Stimulated activated CD4-positive, alpha-beta T cell treated with anti-CD3 and anti-CD28 coated beads, Interleukin-4, amount 100 ng/mL, for 1 hour (primary cell): Measurements from ENCODE around the gene GRB10.

Experiments
- DNase-seq: peaks from one replicate; pipeline ENCODE4 v3.0.0-alpha.2; 2020

GRB10 gene

DNA sequence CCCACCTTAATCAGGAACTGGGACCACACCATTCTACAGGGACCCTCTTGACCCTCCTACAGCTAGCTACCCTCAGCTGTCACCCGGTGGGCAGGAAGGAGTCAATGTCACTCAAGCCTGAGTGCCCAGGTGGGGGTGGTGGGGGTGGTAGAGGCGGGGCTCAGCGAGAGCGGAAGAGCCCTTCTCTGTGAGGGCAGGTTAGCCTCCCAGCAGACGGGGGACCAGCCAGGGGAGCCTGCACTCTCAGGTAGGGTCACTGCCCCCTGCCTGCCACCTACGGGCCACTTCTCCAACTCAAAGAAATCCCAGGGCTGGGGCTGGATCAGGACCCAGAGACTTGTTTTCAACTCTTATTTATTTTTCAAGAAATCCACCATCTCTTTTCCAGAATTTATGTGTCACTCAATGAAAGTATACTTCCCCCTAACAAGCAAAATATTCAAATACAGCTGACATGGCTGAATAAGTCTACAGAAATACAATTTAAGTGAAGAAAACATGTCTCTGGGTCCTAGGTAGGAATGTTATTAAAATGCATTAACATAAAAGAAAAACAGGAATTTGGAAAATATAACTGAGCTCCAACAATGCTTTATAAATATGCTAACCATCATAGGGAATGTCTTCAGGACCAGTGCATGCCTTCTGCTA, 154.1 kb downstream of the GRB10 start:
- DNase-seq = no peak

DNA sequence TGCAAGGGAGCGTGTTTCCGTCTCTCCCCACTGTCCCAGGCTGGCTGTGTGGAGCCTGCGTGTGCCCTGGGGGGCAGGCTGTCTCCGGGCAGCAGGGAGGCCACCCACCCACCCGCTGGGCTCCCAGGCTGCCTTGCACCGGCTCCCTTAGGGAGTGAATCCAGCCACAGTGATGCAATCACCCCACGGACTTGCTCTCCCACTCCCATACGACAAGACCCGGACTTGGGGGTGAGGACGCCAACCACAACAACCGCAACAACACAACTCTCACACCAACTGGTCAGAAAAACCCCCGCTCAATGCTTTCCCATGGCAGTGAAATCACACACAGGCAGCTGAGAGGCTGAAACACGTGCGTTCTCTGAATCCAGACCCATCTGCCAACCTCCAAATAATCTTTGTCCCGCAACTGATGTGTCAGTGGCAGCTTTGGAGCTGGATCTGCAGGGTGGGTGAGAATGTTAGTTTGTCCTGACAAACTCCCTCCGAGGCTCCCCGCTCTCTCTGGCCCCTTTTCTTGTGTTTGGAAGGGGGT, 154.8 kb downstream of the GRB10 start:
- no peak for DNase-seq

DNA sequence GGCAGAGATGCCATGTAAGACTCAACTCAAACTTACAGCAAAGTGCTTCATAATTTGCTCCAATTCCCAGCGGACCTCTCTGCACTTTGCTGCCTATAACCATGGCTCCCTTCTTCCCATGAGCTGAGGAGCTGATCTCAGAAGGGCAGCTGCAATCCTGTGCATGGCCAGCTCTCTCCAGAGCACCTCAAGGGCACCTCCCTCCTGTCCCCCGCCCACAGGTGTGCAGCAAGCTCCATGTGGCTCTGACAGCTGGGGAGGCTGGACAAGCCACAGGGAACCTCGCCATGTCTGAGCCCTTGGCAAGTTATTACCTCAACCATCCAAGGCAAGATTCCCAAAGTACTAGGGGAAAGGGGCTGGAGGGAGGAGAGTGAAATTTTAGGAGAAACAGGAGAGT, 156.4 kb downstream of the GRB10 start:
- no peak for DNase-seq

DNA sequence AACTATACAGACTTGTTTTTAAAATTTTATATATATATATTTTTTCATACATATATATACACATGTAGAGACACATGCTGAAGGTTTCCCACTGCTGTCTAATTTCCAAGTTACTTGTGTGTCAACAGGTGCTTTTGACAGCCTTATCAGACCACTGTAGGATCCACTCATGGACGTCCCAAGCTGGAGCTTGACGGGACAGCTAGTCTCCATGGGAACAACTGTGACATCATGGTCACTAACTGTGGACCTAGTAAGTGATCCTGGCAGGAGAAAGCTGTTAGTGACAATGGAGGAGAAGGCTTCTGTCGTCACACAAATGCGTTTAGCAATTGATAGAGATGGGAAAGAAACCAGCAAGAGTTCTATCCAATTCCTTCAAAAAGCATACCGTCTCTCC, 157.3 kb downstream of the GRB10 start:
- DNase-seq = no peak

DNA sequence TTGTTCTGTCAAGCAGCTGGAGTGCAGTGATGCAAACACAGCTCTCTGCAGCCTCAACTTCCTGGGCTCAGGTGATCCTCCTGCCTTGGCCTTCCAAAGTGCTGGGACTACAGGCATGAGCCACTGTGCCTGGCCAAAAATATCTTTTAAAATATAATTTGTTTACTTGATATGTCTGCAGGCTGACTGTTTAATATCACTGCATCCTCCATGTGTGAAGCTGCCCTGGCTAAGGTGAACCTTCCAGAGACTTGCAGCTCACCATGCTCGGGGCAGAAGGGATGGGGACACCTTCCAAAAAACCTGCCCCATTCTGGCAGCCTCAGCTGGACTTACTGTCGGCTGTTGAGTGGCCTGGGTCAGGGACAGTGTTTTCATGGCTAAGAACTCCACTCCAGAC, 159.9 kb downstream of the GRB10 start:
- DNase-seq = no peak

DNA sequence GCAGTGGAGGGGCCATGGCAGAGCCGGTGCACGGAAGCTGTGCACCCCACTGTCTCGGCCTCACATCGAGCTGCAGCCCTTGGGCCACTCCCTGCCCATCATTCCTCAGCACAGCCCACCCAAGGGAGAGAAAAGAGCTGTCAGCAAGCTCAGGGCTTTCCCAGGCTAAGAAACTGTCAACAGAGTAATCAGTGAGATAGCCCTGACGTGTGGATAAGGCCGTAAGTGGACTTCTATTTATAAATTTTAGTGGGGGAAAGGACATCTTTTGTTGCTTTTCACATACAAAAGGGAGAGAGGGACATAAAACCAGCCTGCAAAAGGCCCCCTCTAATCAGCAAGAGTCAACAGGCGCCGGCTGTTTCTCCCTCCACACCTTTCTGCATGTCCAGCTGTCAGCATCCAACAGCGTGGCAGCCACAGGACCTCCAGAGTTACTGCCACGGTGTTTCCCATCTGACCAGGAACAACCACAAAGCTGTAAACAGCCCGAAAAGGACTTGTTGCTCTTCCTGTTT, 160.7 kb downstream of the GRB10 start:
- DNase-seq = no peak

DNA sequence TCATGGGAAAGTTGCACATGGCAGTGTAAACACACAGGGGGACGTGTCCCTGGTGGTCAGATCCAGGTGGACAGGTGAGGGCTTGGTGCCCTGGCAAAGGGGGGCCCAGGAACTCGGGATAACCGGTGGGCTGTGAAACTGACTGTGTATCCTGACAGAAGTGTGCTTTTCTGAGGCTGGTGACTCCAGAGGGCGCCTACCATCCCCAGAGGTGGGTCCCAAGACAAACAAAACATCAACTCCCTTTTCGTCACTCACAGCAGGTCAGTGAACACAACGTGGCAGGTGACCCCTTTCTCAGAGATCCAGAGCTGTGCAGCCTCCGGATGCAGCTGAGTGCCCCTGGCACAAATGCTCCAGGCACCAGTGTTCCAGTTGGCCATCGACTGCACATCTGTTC, 161.5 kb downstream of the GRB10 start:
- no peak for DNase-seq

DNA sequence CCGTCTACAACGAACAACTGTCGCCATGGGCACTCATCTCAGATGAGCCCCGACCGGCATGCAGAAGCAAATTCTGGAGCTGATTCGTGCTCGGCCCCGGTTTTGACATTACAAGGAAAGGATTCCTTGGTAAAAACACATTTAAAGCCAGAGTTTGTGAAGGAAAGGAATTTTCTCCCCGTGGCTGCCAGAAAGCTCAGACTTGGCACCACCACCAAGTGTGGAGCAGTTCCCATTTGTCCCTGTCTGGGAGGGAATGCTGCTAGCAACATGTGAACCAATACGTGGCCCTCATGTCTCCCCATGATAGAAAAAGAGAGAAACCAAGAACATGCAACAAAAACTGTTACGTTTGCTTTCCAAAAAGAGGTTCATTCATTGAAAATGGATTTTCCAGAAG, 162.3 kb downstream of the GRB10 start:
- no peak for DNase-seq

DNA sequence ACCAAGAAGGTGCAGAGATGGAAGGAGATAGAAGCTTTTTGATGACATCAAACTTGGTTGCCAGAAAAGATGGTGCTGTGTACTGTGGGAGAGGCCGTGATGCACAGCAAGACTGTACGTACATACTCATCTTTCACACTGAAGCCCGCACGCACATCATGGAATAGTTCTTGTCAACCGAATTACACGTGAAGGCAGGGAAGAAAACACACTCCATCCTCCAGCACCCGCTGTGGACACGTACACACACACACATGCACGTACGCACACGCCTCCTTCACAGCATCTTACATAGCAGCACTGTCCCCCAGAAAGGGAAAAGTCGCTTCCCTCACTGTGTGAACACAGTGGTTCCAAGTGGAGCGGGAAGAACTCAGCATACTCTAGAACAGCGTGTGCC, 163.0 kb downstream of the GRB10 start:
- no peak for DNase-seq

DNA sequence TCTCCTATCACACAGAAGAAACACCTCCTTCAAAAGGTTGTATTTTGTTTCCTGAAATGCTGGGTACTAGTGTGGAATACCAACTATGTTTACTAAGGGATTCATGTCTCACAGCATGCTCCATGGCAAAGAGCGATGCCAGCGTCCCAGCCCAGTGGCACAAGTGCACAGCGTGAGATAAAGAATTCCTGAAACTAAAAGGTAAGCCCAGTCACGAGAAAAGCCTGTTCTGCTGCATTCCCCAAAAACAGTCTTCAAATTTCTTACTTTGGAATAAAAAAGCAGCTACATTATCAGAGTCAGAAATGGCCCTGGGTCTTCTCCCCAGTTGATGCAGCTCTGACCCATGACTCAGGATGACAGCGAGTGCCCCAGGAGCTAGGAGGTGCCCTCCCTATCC, 164.4 kb downstream of the GRB10 start:
- DNase-seq = no peak

DNA sequence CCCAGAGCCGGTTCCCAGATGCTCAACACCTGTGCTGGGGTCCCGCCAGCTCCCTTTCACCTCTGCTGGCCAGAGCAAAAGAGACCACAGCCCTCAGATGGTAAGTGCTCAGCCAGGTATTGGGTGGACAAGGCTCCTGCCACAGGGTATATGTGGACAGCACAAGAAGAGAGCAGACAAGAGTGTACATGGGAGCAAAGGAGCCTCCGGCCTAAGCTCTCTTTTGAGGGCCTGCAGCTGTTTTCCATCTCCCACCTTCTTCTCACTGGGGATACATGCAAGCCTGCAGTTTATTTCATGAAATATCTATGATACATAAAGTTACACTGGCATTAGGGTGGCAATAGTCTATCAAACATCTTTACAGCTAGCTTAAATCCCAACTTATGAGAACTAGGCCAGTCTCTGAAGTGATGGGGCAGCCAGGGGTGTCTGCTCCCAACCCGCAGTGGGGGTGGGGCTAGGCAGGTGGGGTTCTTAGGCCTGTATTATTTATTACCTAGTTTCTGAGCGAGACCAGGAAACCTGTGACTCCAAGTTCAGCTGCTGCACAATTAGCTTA, 167.1 kb downstream of the GRB10 start:
- DNase-seq = no peak

DNA sequence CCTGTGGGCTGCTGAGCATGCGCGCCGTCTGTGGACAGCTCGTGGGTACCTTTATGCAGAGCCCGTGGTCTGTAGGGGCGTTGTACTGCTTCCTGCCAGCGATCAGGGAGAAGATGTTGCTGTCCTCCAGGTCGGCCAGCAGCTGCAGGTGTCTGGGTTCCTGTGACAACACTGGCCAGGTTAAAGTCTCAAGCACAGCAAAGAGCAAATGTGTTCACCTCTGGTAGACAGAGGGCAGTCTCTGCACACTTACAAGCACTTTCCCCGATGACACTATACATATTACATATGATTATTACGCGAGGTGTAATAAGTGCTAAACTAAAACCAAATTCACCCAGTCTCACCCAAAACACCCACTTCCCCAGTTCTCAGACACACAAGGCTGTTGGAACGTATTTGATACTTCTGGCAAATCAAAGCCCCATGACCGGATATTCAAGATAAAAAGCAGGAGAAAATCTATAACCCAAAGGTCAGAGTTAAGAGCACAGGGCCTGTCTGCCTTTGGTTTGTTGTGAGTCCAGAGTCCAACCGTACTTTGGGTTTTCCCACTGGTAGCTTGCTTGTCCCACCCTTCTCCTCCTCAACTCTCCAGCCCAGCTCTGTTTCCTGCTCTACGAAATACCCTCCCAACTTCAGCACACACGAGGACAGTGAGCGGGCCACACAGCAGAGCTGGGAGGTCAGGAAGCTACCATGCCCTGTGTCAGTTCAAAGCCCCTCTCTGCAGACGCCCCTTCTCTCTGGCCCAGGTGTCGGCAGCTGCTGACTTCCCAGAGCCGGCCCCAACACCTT, 167.8 kb downstream of the GRB10 start:
- DNase-seq = no peak

DNA sequence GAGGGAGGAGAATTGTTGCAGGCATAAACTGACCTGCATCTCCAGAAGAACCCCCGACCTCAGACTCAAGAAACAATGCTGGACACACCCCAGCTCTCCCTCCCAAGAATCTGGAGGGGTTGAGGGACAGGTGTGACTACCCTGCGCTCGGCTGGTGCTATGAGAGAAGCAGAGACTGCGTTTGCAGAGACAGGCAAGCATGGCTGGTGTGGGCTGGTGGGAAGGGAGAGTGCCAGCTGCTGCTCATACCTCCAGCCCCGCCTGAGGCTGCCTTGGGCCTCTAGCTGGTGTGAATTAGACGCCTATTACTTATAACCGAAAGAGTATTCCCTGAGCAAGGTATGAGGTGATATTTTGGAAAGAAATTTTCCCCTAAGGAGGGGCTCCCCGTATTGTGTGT, 169.2 kb downstream of the GRB10 start:
- DNase-seq = no peak

DNA sequence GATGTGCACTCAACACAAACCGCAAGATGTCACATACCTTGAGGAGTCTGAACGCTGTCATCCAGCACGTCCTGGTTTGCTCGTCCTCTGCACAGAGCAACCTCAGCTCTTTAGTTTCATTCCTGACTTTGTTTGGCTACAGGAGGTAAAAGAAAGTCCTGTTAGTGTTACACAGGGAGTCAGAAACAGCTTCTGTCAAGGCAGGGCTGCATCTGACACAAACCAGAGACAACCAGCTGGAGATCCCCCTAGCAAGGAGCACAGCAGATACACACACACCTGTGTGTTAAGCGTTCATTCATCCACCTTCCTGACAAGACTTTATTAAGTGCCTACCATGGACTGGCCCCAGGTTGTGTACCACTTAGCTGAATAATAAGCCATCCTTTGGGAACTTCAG, 170.0 kb downstream of the GRB10 start:
- no peak for DNase-seq

DNA sequence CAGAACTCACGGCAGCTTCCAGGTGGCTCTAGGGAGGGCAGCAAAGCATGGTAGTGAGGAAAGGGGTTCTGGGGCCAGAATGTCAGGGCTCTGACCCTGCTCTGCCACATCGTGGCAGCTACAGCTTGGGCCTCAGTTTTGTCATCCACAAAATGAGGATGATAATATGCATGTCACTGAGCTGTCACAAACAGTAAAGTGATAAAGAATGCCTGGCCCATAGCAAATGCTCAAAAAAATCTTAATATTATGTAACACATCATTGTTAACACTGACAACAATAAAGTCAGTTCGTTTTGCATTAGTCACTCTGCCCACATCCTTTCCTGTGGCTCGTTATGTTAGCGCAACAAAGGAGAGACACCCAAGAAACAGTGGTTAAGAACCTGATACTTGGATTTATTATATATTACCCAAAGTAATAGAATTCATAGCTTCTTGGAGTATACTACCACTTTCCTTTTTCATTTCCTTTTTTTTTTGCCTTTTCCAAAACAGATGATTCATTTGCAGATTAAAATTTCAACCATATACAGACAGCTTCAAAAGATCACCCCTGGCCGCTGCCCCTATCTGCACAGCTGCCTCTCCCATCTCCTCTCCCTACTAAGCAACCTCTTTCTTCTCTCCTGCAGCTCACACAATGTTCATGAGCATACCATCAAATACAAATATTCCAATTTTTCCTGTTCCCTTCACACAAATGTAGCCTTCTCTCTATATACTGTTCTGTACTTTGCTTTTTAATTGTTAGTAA, 172.0 kb downstream of the GRB10 start:
- DNase-seq = no peak

DNA sequence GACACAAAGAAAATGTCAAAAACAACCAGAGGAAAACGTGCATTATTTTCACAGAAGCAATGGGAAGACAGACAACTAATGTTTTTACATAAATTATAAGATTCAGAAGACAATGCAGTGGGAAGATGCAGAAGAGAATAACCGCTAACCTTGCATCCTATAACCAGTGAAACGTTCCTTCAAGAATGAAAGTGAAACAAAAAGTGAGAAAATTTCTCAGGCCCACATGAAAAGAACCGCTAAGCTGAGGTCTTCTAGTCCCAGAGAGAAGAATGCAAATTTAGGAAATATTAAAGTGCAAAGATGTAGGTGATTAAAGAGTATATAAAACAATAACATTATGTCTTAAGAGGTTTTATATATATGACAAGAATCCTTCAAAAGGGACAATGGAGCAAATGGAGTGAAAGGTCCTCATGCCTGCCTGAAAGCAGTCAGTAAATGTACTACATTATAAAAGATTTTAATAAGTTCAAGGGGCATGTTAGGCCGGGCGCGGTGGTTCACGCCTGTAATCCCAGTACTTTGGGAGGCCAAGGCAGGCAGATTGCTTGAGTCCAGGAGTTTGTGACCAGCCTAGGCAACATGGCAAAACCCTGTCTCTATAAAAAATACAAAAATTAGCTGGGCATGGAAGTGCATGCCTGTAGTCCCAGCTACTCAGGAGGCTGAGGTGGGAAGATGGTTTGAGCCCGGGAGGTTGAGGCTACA, 174.3 kb downstream of the GRB10 start:
- DNase-seq = no peak

DNA sequence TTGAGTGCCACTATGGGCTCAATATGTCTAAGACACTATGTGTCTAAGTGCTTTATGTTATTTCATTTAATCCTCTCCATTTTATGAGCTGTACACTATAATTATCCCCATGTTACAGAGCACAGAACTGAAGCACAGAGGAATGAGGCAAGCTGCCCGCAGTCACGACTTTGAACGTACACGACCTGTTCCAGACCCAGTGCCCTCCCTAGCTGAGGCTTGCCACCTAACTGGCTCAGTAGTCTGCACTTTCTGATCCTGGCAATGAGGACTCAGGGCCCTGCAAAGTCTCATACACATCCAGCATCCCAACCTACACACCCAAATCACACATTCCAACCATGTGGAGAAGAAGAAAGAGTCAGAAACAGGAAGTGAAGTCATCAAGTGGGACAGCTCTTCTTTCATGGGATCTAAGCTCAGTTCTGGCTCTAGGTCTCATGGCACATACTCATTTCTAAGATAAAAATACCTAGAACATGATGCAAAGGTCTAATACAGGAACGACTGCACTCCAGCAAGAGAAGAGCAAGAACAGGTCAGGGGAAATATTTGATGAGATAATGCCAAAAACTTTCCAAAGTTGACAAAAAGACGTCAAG, 175.1 kb downstream of the GRB10 start:
- no peak for DNase-seq

DNA sequence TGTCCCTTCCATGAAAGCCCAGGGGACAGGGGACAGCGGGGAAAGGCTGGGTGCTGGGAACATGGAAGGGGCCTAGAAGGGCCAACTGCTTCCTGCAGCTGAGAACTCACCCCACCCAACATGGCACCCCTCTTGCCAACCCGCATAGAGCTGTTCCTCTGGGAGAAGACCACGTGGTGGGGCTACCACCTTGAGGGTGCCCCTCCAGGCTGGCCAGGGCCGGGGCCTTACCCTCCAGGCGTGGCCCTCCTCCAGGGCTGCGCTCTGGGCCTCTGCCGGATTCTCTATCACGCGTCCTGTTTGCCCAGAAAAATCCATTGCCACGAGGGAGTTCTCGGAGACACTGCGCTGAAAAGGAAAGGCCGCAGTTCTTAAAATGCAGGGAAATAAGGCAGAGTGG, 177.6 kb downstream of the GRB10 start:
- DNase-seq = no peak

DNA sequence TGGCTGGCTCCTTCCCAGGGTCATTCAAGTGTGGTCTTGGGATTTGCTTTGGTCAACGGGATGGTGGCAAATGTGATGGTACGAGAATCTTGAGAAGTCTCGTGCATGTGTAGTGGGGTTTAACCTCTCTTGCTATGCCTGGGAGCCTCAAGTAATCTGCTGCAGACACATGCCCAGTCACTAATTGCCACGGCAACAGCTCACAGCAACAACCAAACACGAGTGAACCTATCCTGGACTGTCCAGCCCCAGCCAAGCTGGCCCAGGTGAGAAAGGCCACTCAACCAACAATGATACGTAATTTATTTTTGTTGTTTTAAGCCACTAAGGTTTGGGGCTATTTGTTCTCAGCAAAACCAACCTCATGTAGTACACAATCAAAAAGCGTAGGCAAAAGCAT, 179.4 kb downstream of the GRB10 start:
- no peak for DNase-seq

DNA sequence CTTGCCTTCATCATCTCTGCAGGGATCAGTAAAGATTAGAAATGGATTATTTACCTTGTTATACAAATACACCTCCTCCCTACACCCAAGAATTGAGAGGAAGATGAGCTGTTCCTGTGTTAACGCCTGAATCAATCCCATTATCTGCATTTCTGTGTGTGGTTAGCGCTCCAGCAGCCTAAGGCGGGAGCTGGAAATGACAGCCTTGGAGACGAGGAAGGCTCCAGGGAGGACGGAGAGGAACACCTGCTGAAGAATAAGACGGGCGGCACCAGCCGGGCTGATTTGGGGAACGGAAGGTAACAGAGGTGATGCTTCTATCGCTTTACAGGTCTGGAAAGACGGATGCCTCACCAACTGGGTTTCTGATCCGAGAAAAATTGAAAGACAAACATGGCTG, 183.3 kb downstream of the GRB10 start:
- DNase-seq = no peak

DNA sequence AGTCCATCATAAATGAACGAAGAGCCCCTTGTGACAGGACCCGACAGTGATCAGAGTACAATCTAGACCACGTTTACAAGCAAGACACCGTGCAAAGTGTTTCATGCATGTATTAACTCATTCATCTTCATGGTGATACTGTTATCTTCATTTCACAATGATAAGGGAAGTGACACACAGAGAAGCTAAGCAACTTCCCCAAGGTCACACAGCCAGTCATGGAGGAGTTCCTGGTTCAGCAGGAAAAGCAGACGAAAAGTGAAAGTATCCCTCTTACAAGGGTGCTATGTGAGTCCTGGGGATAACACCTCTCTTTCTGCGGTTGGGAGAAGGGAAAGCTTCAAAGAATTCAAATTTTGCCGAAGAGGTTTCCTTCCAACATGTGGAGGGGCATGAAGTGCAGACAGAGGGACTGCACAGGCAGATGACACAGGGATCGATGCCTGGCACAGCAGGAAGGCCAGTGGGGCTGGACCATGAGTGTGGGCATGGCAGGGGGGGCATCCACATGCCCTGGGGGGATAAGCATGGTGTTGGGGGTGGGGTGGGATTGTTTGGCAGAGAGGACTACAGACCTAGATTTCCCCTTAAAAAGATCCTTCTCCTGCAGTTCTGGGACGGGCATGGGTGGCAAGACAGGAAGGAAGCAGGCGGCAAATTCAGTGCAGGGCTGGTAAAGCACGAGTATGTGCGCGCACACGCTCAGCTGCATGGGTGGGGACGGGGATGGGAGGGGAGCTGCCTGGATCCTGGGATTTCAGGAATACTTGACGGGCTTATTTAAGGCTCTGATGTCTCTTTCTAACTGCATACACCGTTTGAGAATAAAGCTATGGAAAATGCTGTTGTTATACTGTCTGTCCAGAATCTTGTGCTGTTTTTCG, 184.0 kb downstream of the GRB10 start:
- DNase-seq = no peak
